Neuron (in vitro differentiated cells): ENCODE results near the gene PDSS2.
"Not testable (repeated sequence)": the region's sequence is repeated elsewhere in the genome, so short reads cannot be mapped to it uniquely, and the experiment has no call there.

Source experiments
- H2AFZ ChIP-seq: one replicate; pipeline ENCODE4 v1.6.1; 2013; ENCODE audit warnings: low read depth, mild to moderate bottlenecking, inconsistent platforms, low read length, moderate library complexity
- H3K27me3 ChIP-seq: one replicate; pipeline ENCODE4 v1.6.1; 2013; ENCODE audit warnings: low read length; ENCODE audit not compliant: insufficient read depth
- H3K36me3 ChIP-seq: one replicate; pipeline ENCODE4 v1.6.1; 2013; ENCODE audit warnings: low read length; ENCODE audit not compliant: insufficient read depth
- H3K4me1 ChIP-seq: one replicate; pipeline ENCODE4 v1.6.1; 2013; ENCODE audit warnings: low read length; ENCODE audit not compliant: insufficient read depth
- H3K4me3 ChIP-seq: 2 replicates; pipeline ENCODE4 v1.5.1; 2013; ENCODE audit warnings: mild to moderate bottlenecking, low read length, moderate library complexity
- H3K9me3 ChIP-seq: one replicate; pipeline ENCODE4 v1.6.1; 2013; ENCODE audit warnings: low read length

The PDSS2 gene

GRCh38 chr6:107448776-107449175 is 10.6 kb downstream of the PDSS2 start:
- H3K4me3 ChIP-seq = no peak overlapping the region
- no peak overlapping the region for H2AFZ ChIP-seq
- H3K36me3 ChIP-seq = no peaks in the 10 kb centered on the region
- peaks cover 14% of the 10 kb centered on the region for H3K9me3 ChIP-seq
- H3K4me1 ChIP-seq = no peaks in the 10 kb centered on the region
- no peaks in the 10 kb centered on the region for H3K27me3 ChIP-seq

DNA sequence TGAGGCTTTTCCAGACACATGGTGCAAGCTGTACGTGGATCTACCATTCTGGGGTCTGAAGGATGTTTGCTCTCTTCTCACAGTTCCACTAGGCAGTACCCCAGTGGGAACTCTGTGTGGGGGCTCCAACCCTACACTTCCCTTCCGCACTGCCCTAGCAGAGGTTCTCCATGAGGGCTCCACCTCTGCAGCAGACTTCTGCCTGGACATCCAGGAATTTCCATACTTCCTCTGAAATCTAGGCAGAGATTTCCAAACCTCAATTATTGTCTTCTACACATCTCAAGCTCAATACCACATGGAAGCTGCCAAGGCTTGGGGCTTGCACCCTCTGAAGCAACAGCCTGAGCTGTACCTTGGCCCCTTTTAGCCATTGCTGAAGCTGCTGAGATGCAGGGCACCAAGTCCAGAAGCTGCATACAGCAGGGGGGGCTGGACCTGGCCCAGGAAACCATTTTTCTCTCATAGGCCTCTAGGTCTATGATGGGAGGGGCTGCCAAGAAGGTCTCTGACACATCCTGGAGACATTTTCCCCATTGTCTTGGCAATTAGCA is 11.6 kb downstream of the PDSS2 start:
- no peak overlapping the region for H2AFZ ChIP-seq
- no peak overlapping the region for H3K4me3 ChIP-seq
- H3K4me1 ChIP-seq = no peaks in the 10 kb centered on the region
- no peaks in the 10 kb centered on the region for H3K27me3 ChIP-seq
- peaks cover 14% of the 10 kb centered on the region for H3K9me3 ChIP-seq
- H3K36me3 ChIP-seq = no peaks in the 10 kb centered on the region

DNA sequence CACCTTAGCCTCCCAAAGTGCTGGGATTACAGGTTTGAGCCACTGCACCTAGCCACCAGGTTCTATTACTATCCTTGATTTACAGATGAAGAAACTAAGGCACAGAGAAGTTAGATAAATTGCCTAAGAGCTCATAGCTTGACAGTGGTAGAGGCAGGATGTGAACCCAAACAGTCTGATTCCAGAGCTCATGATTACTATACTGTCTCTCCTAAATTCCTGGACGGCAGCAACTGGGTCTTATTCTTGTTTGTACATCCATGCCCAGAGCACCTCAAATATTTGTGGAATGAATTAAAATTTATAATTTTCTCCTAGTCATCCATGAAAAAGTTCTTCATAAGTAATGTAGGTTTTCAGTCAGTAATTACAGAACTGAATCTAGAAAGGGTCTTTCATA is 15.1 kb downstream of the PDSS2 start:
- no peaks in the 10 kb centered on the region for H3K36me3 ChIP-seq
- H3K4me3 ChIP-seq = no peak overlapping the region
- no peaks in the 10 kb centered on the region for H3K4me1 ChIP-seq
- peaks cover 11% of the 10 kb centered on the region for H3K9me3 ChIP-seq
- no peaks in the 10 kb centered on the region for H3K27me3 ChIP-seq
- no peak overlapping the region for H2AFZ ChIP-seq

DNA sequence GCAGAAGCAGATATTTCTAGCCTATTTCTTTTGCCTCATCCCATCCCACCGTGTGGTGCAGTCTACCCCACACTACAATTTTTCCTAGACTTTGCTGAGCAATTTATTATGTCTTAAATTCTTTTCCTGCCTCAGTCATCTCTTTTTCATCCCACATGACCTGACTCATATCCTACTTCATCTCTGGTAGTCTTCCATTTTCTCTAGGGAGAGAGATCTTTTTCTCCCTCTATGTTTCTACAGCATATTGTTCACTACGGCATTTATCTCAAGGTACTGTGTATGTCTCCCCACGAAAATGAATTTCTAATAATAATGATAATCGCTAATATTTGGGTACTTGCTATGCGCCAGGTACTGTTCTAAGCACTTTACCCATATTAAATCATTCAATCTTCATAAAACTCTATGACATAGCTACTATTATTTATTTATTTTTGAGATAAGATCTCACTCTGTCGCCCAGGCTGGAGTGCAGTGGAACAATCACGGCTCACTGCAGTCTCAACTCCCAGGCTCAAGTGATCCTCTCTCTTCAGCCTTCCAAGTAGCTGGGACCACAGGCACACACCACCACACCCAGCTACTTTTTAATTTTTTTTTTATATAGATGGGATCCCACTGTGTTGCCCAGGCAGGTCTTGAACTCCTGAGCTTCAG is 15.6 kb downstream of the PDSS2 start:
- no peak overlapping the region for H2AFZ ChIP-seq
- no peak overlapping the region for H3K4me3 ChIP-seq
- H3K36me3 ChIP-seq = no peaks in the 10 kb centered on the region
- H3K9me3 ChIP-seq = peaks cover 11% of the 10 kb centered on the region
- H3K4me1 ChIP-seq = no peaks in the 10 kb centered on the region
- H3K27me3 ChIP-seq = no peaks in the 10 kb centered on the region

GRCh38 chr6:107442938-107443607 is 16.3 kb downstream of the PDSS2 start:
- Histone ChIP-seq H2AFZ (no peak overlapping the region), H3K4me3 (no peak overlapping the region), H3K4me1 (no peaks in the 10 kb centered on the region), H3K9me3 (peaks cover 10% of the 10 kb centered on the region), H3K27me3 (no peaks in the 10 kb centered on the region), H3K36me3 (no peaks in the 10 kb centered on the region)

- Histone ChIP-seq H3K4me3 (no peak overlapping the region), H3K27me3 (no peaks in the 10 kb centered on the region), H2AFZ (no peak overlapping the region), H3K36me3 (no peaks in the 10 kb centered on the region), H3K9me3 (peaks cover 3% of the 10 kb centered on the region), H3K4me1 (no peaks in the 10 kb centered on the region)
Observed at GRCh38 chr6:107441682-107442081, 17.7 kb downstream of the PDSS2 start.

- H3K27me3 ChIP-seq = no peaks in the 10 kb centered on the region
Observed at GRCh38 chr6:107440936-107441335, 18.4 kb downstream of the PDSS2 start.

GRCh38 chr6:107439406-107439805 is 20.0 kb downstream of the PDSS2 start:
- Histone ChIP-seq H2AFZ (no peak overlapping the region), H3K4me1 (no peaks in the 10 kb centered on the region), H3K4me3 (no peak overlapping the region), H3K27me3 (no peaks in the 10 kb centered on the region), H3K9me3 (no peaks in the 10 kb centered on the region), H3K36me3 (no peaks in the 10 kb centered on the region)

More at GRCh38 chr6:107440936-107441335, 18.4 kb downstream of the PDSS2 start:
- Histone ChIP-seq H3K36me3 (no peaks in the 10 kb centered on the region), H3K4me1 (no peaks in the 10 kb centered on the region), H3K9me3 (peaks cover 2% of the 10 kb centered on the region), H3K4me3 (no peak overlapping the region), H2AFZ (no peak overlapping the region)

GRCh38 chr6:107437691-107438090 is 21.7 kb downstream of the PDSS2 start:
- Histone ChIP-seq H3K9me3 (no peaks in the 10 kb centered on the region), H3K36me3 (no peaks in the 10 kb centered on the region), H2AFZ (no peak overlapping the region), H3K4me1 (no peaks in the 10 kb centered on the region), H3K4me3 (no peak overlapping the region), H3K27me3 (no peaks in the 10 kb centered on the region)

GRCh38 chr6:107436881-107437280 is 22.5 kb downstream of the PDSS2 start:
- H3K36me3 ChIP-seq = no peaks in the 10 kb centered on the region
- no peak overlapping the region for H3K4me3 ChIP-seq
- H3K4me1 ChIP-seq = no peaks in the 10 kb centered on the region
- no peak overlapping the region for H2AFZ ChIP-seq
- H3K27me3 ChIP-seq = no peaks in the 10 kb centered on the region
- no peaks in the 10 kb centered on the region for H3K9me3 ChIP-seq

- Histone ChIP-seq H2AFZ (no peak overlapping the region), H3K27me3 (no peaks in the 10 kb centered on the region), H3K9me3 (no peaks in the 10 kb centered on the region), H3K36me3 (no peaks in the 10 kb centered on the region), H3K4me1 (no peaks in the 10 kb centered on the region), H3K4me3 (no peak overlapping the region)
Observed at GRCh38 chr6:107435798-107436197, 23.6 kb downstream of the PDSS2 start.

DNA sequence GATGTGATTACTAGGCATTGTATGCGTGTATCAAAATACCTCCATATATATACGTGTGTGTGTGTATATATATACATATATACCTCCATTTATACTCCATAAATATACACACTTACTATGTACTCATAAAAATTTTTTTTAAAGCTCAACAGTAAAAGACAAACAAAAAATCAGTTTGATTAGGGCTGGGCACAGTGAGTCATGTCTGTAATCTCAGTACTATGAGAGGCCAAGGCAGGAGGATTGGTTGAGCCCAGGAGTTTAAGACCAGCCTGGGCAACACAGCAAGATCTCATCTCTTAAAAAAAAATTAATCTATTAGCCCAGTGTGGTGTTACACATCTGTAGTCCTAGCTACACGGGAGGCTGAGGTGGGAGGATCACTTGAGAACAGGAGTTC is 24.6 kb downstream of the PDSS2 start:
- H2AFZ ChIP-seq = no peak overlapping the region
- H3K4me1 ChIP-seq = no peaks in the 10 kb centered on the region
- no peak overlapping the region for H3K4me3 ChIP-seq
- H3K27me3 ChIP-seq = no peaks in the 10 kb centered on the region
- no peaks in the 10 kb centered on the region for H3K36me3 ChIP-seq
- no peaks in the 10 kb centered on the region for H3K9me3 ChIP-seq

GRCh38 chr6:107425951-107426350 is 33.4 kb downstream of the PDSS2 start:
- H3K4me1 ChIP-seq, H3K4me3 ChIP-seq, H3K27me3 ChIP-seq, H3K9me3 ChIP-seq, H3K36me3 ChIP-seq, H2AFZ ChIP-seq: not testable (repeated sequence)
